IPS-18a (cell line): ENCODE measurements around the gene SLC1A7.

Experiments
- H3K27ac ChIP-seq: one replicate; pipeline ENCODE4 v1.5.1; 2013; ENCODE audit warnings: low read length
- H3K27me3 ChIP-seq: one replicate; pipeline ENCODE4 v1.6.1; 2013; ENCODE audit warnings: mild to moderate bottlenecking, low read length; ENCODE audit not compliant: control insufficient read depth, insufficient read depth
- H3K36me3 ChIP-seq: one replicate; pipeline ENCODE4 v1.6.1; 2013; ENCODE audit warnings: low read depth, low read length; ENCODE audit not compliant: control insufficient read depth
- H3K4me1 ChIP-seq: one replicate; pipeline ENCODE4 v1.6.1; 2013; ENCODE audit warnings: low read depth, low read length; ENCODE audit not compliant: control insufficient read depth
- H3K4me3 ChIP-seq: one replicate; pipeline ENCODE4 v1.5.1; 2013; ENCODE audit warnings: low read length
- H3K9ac ChIP-seq: one replicate; pipeline ENCODE4 v1.6.1; 2013; ENCODE audit warnings: mild to moderate bottlenecking, low read length, moderate library complexity
- H3K9me3 ChIP-seq: one replicate; pipeline ENCODE4 v1.6.1; 2013; ENCODE audit warnings: low read depth, low read length; ENCODE audit not compliant: control insufficient read depth

Gene SLC1A7

GRCh38 chr1:53110370-53111072 lies 31.9 kb downstream of the SLC1A7 start:
- no peaks in the 10 kb centered on the region for H3K9me3 ChIP-seq
- no peak overlapping the region for H3K9ac ChIP-seq
- H3K27ac ChIP-seq, result no peak overlapping the region
- H3K4me3 ChIP-seq, result no peak overlapping the region
- H3K36me3 ChIP-seq, result no peaks in the 10 kb centered on the region
- no peaks in the 10 kb centered on the region for H3K4me1 ChIP-seq
- H3K27me3 ChIP-seq, result no peaks in the 10 kb centered on the region

GRCh38 chr1:53108646-53109580 lies 33.5 kb downstream of the SLC1A7 start:
- no peaks in the 10 kb centered on the region for H3K36me3 ChIP-seq
- H3K9me3 ChIP-seq, result no peaks in the 10 kb centered on the region
- no peak overlapping the region for H3K27ac ChIP-seq
- H3K9ac ChIP-seq, result no peak overlapping the region
- H3K4me1 ChIP-seq, result no peaks in the 10 kb centered on the region
- H3K4me3 ChIP-seq, result no peak overlapping the region
- no peaks in the 10 kb centered on the region for H3K27me3 ChIP-seq

GRCh38 chr1:53107570-53108322 lies 34.7 kb downstream of the SLC1A7 start:
- Histone ChIP-seq H3K27ac (no peak overlapping the region), H3K9me3 (no peaks in the 10 kb centered on the region), H3K4me1 (no peaks in the 10 kb centered on the region), H3K36me3 (no peaks in the 10 kb centered on the region), H3K9ac (no peak overlapping the region), H3K27me3 (no peaks in the 10 kb centered on the region), H3K4me3 (no peak overlapping the region)

- H3K4me1 ChIP-seq, result no peaks in the 10 kb centered on the region
Measured at GRCh38 chr1:53107090-53107489, 35.3 kb downstream of the SLC1A7 start.

GRCh38 chr1:53104289-53104913 lies 38.0 kb downstream of the SLC1A7 start:
- no peaks in the 10 kb centered on the region for H3K27me3 ChIP-seq
- H3K4me3 ChIP-seq, result no peak overlapping the region
- no peaks in the 10 kb centered on the region for H3K9me3 ChIP-seq
- no peak overlapping the region for H3K9ac ChIP-seq
- H3K27ac ChIP-seq, result no peak overlapping the region
- no peaks in the 10 kb centered on the region for H3K36me3 ChIP-seq
- no peaks in the 10 kb centered on the region for H3K4me1 ChIP-seq

More at GRCh38 chr1:53107090-53107489, 35.3 kb downstream of the SLC1A7 start:
- Histone ChIP-seq H3K27me3 (no peaks in the 10 kb centered on the region), H3K9me3 (no peaks in the 10 kb centered on the region), H3K9ac (no peak overlapping the region), H3K36me3 (no peaks in the 10 kb centered on the region), H3K4me3 (no peak overlapping the region), H3K27ac (no peak overlapping the region)

GRCh38 chr1:53094533-53094919 lies 47.9 kb downstream of the SLC1A7 start:
- no peak overlapping the region for H3K4me3 ChIP-seq
- H3K4me1 ChIP-seq, result no peaks in the 10 kb centered on the region
- H3K27ac ChIP-seq, result no peak overlapping the region
- no peaks in the 10 kb centered on the region for H3K9me3 ChIP-seq
- no peaks in the 10 kb centered on the region for H3K27me3 ChIP-seq
- H3K36me3 ChIP-seq, result no peaks in the 10 kb centered on the region
- H3K9ac ChIP-seq, result no peak overlapping the region

GRCh38 chr1:53093778-53094532 lies 48.5 kb downstream of the SLC1A7 start:
- no peak overlapping the region for H3K9ac ChIP-seq
- no peaks in the 10 kb centered on the region for H3K9me3 ChIP-seq
- H3K4me1 ChIP-seq, result no peaks in the 10 kb centered on the region
- H3K27ac ChIP-seq, result no peak overlapping the region
- H3K36me3 ChIP-seq, result no peaks in the 10 kb centered on the region
- no peak overlapping the region for H3K4me3 ChIP-seq
- H3K27me3 ChIP-seq, result no peaks in the 10 kb centered on the region

- Histone ChIP-seq H3K27ac (no peak overlapping the region), H3K36me3 (no peaks in the 10 kb centered on the region), H3K4me1 (no peaks in the 10 kb centered on the region), H3K9me3 (no peaks in the 10 kb centered on the region), H3K27me3 (no peaks in the 10 kb centered on the region), H3K9ac (no peak overlapping the region), H3K4me3 (no peak overlapping the region)
Measured at GRCh38 chr1:53093451-53093754, 49.0 kb downstream of the SLC1A7 start.

- H3K9me3 ChIP-seq, result no peaks in the 10 kb centered on the region
- H3K9ac ChIP-seq, result no peak overlapping the region
- H3K4me3 ChIP-seq, result no peak overlapping the region
- no peaks in the 10 kb centered on the region for H3K36me3 ChIP-seq
- no peaks in the 10 kb centered on the region for H3K27me3 ChIP-seq
- H3K27ac ChIP-seq, result no peak overlapping the region
- H3K4me1 ChIP-seq, result no peaks in the 10 kb centered on the region
Measured at GRCh38 chr1:53092659-53093450, 49.6 kb downstream of the SLC1A7 start.

GRCh38 chr1:53091841-53092645 lies 50.4 kb downstream of the SLC1A7 start:
- H3K9ac ChIP-seq, result no peak overlapping the region
- no peaks in the 10 kb centered on the region for H3K9me3 ChIP-seq
- no peaks in the 10 kb centered on the region for H3K4me1 ChIP-seq
- H3K4me3 ChIP-seq, result no peak overlapping the region
- no peaks in the 10 kb centered on the region for H3K36me3 ChIP-seq
- no peaks in the 10 kb centered on the region for H3K27me3 ChIP-seq
- H3K27ac ChIP-seq, result no peak overlapping the region
